Measurements from ENCODE around the gene LSAMP. TPM values are rescaled to one million over a fixed set of nuclear protein-coding genes. Genes with fewer than 3 reads are reported as not detected.

The LSAMP gene
- total and polyA plus RNA-seq, 9 of the 15 experiments (the other 6 are each of a cell fraction or from before 2014, with no cell fraction given) = 0.09 to 0.11 TPM; not detected in 7

GRCh38 chr3:116433552-116433951, 11.7 kb downstream of the LSAMP start (continued):
- TF ChIP-seq, protein P1, sequence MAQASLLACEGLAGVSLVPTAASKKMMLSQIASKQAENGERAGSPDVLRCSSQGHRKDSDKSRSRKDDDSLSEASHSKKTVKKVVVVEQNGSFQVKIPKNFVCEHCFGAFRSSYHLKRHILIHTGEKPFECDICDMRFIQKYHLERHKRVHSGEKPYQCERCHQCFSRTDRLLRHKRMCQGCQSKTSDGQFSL (CRISPR knock-in tag; IDR thresholded peaks at IDR 0.05) = no peak
- TF ChIP-seq, protein P1 (tag; IDR thresholded peaks at IDR 0.05) = no peak
- TF ChIP-seq PCBP2 (IDR thresholded peaks at IDR 0.05; ENCODE audit: low read depth, low read length, poor library complexity, severe bottlenecking) (no peak), YY1 (IDR thresholded peaks at IDR 0.05; ENCODE audit: borderline replicate concordance in 1 of 3, control insufficient read depth in 1 of 3, extremely low read depth in 1 of 3, insufficient read depth in 3 of 3, insufficient read length in 1 of 3, insufficient replicate concordance in 2 of 3, low read depth in 1 of 3, low read length in 2 of 3) (no peak), ARHGAP35 (IDR thresholded peaks at IDR 0.05; ENCODE audit: partially characterized antibody) (no peak), TAF1 (IDR thresholded peaks at IDR 0.05; ENCODE audit: control insufficient read depth, extremely low read depth, insufficient read depth, low read length, severe bottlenecking) (no peak), HCFC1 (IDR thresholded peaks at IDR 0.05; ENCODE audit: low read depth, low read length) (no peak), CHD2 (IDR thresholded peaks at IDR 0.05; ENCODE audit: low read depth, low read length) (no peak), SRF (CRISPR knock-in tag; IDR thresholded peaks at IDR 0.05) (no peak), TCF15 (CRISPR knock-in tag; IDR thresholded peaks at IDR 0.05) (no peak), MCM5 (IDR thresholded peaks at IDR 0.05; ENCODE audit: low read depth) (no peak)
